Activated CD4-positive, alpha-beta T cell treated with anti-CD3 and anti-CD28 coated beads, Interleukin-2, amount 50 U/mL, for 24 hours (primary cell): ENCODE results near the gene ZXDC.

ENCODE experiments used
- DNase-seq, 2 donors: peaks; one replicate each; pipeline ENCODE4 v3.0.0-alpha.2; 2020; ENCODE audit warnings: low read depth in 1 of 2, low spot score in 1 of 2

Gene ZXDC, protein sequence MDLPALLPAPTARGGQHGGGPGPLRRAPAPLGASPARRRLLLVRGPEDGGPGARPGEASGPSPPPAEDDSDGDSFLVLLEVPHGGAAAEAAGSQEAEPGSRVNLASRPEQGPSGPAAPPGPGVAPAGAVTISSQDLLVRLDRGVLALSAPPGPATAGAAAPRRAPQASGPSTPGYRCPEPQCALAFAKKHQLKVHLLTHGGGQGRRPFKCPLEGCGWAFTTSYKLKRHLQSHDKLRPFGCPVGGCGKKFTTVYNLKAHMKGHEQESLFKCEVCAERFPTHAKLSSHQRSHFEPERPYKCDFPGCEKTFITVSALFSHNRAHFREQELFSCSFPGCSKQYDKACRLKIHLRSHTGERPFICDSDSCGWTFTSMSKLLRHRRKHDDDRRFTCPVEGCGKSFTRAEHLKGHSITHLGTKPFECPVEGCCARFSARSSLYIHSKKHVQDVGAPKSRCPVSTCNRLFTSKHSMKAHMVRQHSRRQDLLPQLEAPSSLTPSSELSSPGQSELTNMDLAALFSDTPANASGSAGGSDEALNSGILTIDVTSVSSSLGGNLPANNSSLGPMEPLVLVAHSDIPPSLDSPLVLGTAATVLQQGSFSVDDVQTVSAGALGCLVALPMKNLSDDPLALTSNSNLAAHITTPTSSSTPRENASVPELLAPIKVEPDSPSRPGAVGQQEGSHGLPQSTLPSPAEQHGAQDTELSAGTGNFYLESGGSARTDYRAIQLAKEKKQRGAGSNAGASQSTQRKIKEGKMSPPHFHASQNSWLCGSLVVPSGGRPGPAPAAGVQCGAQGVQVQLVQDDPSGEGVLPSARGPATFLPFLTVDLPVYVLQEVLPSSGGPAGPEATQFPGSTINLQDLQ

DNA sequence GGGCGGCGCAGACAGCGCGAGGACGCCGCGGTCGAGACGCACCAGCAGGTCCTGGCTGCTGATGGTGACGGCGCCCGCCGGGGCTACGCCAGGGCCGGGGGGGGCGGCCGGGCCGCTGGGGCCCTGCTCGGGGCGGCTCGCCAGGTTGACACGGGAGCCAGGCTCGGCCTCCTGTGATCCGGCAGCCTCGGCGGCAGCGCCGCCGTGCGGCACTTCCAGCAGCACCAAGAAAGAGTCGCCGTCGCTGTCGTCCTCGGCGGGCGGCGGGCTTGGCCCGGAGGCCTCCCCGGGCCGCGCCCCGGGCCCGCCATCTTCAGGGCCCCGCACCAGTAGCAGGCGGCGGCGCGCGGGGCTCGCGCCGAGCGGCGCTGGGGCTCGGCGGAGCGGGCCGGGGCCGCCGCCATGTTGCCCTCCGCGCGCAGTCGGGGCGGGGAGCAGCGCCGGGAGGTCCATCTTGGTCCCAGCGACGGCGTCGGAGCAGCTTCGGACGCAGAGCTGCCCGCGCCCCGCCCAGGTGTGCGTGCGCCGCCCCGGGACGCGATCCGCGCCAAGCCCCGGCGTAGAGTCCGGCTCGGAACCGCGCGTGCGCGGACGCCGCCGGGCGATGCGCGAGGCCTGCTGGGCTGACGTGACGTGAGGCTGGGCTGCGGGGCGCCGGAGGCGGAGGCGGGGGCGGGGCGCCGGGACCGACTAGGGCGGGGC lies at the start of gene ZXDC:
TSS of gene ZXDC (minus strand) at position 479 of the 702 bp plus-strand sequence. CDS start at position 453, 26 bp downstream.
- peak; percentile 78 to 87 for DNase-seq

DNA sequence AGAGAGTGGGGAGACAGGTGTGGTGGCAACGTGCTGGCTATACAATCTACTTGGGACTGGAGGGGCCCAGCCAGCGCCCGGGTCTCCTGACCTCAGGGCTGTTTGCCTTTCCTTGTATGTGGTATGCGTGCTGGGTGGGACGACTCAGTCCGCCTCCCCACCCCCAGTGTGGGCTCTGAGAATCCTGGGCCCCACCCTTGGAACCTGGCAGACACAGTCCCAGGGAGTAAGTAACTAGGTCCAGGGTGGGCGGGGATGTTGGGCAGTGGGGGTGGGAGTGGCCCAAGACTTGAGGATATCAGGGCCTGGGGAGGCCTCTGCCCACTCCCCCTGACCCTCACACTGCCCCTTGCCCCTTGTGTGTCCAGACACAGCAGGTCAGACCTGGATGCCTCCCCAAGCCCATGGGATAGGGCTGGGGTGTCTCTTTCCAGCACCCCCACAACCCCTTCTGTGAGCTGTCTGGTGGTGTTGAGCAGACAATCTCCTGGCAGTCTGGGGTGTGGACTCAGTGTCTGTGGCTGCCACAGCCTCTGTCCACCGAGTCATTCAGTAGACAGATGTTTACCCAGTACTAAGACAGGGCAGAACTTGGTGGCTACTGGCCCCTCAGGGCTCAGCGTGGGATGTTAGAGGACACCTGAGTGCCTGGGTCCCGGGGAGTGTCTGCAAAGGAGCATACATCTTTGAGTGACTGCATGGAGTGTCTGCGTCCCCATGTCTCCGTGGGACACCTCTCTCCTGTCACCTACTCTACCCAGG lies 49.6 kb upstream of the ZXDC start:
- DNase-seq: no peak

DNA sequence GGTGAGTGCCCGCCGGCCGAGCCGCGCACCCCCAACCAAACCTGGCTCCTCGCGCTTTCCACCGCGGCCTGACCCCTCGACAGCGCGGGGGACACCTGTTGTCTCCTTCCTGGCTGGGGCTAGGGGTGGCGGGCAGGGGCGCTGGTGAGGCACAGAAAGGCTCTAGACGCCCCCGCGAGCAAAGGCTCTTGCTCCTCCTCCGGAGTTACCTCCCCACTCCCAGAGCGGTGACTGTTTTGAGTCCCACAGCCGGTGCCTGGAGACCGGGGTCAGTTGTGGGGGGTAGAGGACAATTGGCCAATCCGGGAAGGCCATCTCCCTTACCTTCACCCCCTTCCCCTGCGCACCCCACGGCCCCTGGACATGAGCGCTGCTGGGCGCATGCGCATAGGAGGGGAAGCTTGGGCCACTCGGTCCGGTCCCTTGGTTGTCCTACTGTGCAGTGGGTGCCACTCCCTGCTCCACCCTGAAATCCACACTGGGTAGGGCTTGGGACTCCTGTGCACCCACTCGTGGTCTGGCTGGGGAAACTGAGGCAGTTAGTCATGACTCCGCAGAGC lies 48.8 kb upstream of the ZXDC start:
- no peak for DNase-seq

DNA sequence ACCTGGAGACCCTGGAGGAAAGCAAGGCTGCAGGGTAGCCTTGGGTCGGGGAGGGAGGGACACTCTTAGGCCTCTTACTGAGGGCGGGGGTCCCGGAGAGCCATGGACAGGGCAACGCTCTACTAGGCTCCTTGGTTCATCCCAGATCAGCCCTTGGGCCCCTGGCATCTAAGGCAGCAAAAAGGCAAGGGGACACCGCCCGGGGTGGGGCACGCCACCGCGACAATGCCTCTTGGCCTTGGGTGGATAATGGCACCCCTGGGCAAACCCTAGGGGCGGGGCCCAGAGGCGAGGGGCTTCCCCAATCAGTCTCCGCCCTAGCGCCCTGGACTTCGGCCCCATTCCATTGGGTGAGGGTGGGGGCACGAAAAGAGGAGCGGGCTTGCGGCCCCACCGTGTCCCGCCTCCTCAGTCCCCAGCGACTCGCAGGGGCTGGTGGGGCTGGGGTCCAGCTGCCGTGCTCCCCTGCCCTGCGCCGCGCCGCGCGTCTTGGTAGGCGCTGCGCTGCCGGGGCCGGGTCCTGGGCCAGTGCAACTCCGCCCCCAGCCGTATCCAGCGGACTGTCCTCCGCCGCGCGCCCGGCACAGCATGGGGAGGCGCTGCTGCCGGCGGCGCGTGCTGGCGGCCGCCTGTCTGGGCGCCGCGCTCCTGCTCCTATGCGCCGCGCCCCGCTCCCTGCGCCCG lies 48.2 kb upstream of the ZXDC start, which contains the start of gene CHST13:
TSS of gene CHST13 (plus strand) at position 411 of the 684 bp plus-strand sequence. CDS start at position 589, 178 bp downstream.
- DNase-seq: no peak

DNA sequence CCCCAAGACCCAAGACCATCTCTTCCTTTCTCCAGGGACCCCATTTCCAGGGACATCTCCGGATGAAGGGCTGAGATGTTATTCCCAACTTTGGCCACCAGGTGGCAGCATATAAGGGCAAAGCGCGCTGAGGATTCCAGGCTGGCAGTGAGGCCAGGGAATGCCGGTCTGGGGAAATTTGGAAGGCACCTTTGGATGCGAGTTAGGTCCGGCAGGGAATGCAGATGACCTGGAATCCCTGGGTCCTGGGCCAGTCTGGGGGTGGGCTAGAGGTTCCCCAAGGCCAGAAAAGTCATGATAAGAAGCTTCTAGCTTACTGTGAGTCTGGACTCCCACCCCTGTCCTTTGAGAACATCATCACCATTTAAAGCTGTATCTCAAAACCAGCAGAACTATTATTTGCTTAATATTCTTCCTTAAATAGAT lies 46.7 kb upstream of the ZXDC start:
- DNase-seq: peak; percentile 13 to 39

DNA sequence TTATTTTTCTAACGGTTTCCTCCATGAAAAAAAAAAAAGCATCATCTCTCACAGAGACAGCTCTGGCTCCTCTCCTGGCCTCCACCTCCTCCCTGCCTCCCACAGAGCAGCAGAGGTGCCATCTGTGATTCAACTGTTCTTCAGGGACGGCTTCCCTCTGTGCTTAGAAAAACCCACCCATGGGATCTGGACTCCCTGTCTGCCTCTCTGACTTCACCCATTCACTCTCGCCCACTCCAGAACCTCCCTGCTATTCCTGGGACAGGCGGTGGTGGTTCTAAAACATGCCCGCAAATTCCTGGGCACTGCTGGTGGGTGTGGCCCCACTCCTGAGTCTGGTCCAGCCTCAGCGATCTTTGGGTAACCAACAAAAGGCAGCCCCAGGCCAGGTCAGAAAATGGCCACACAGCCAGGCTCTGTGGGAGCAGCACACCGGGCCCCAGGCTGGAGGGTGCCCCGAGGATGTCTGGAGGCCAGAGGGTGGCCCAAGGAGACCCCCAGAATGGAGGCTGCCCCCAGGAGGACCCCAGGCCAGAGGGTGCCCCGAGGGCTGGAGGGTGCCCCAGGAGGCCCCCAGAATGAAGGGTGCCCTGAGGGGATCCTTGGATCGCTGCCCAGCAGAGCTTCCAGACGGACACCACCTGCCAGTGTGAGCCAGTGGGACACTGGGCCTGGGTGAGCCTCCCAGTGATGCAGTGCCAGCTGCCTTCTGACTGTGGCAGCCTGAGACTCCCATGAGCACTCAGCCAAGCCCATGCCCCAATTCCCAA lies 45.6 kb upstream of the ZXDC start:
- no peak for DNase-seq

DNA sequence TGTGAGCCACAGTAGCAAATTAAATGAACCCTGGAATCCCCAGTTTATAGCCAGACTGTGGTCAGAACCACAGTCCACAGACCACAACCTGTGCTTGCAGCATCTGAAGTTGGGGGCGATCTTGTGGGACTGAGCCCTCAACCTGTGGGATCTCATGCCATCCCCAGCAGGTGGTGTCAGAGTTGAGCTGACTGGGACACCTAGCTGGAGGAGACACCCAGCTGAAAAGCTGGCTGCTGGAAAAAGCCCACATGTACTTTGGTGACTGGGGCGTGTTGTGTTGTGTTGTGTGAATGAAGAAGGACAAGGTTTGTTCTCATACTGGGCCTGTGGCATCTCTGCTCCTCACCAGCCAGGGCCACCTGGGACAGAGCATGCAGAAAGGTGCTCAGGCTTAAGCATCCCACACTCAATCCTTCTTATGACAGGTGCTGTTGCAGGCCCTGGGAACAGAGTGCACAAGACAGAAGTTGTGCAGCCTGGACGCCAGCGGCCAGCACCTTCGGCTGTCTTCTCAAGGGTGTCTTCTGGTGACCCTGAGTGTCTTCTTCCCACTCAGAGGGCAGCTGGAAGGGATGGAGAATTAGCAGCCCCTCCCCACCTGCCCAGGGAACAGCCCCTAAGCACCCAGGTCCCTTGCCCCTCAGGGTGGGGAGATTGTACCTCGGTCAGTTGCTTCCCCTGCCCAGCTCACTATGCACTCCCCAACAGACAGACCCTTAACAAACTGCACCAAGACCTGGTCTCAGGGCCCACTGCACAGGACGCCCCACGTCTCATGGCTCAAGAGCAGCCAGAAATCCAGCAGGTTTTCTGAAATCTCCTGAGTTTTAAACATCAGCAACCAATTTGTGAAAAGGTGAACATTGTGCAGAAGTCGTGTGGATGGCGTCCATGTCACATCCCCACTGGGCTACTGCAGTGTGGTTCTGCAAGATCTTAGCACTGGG lies 44.1 kb upstream of the ZXDC start:
- no peak for DNase-seq

DNA sequence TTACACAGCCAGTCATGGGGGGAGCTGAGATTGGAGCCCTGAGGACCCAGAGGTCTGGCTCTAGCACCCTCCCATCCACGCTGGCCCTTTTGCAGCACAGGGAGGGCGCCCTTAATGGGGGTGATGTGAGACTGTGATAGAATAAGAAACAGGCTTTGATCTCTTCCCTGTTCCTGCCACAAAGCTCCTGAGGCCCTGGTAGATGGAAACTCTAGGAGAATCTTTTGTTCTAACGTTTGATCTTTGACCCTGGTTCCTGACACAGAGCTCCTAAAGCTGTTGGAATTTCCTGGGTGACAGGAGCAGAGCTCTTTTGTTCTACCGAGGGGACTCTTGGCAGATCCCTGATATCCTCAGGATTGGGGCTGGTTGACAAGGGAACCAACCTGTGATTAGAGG lies 43.1 kb upstream of the ZXDC start:
- no peak for DNase-seq

DNA sequence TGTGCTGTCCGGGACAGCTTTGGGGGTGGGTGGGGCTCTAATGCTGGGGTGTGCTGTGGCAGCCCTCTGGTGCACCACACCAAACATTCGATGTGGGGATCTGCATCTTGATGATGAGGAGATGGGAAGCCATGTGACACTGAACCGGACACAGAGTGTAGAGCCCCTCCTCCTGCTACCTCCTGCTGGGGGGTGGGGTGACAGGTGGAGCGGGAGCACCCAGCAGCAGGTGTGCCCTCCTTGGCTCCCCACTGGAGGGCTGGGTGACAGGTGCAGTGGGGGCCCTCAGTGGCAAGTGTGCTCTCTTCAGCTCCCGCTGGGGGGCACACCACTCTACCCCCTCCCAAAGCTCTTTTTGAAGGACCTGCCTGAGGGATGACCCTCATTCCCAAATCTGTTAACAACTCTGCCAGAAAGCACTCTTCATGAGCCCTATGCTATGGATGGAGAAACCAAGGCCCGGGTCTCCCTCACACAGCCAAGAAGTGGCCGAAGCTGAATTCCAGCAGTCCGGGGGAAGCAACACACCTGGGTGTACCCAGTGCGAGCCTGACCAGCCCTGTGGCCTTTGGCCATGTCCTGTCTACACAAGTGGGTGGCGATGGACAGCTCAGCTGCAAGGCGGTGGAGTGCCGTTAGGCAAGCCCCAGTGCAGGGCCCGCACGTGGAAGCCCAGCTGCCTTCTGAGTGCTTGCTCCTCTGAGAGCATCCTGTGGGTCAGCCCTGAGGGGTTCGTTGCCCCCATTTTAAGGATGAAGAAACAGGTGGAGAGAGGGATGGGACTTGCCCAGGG lies 42.5 kb upstream of the ZXDC start:
- DNase-seq: no peak

DNA sequence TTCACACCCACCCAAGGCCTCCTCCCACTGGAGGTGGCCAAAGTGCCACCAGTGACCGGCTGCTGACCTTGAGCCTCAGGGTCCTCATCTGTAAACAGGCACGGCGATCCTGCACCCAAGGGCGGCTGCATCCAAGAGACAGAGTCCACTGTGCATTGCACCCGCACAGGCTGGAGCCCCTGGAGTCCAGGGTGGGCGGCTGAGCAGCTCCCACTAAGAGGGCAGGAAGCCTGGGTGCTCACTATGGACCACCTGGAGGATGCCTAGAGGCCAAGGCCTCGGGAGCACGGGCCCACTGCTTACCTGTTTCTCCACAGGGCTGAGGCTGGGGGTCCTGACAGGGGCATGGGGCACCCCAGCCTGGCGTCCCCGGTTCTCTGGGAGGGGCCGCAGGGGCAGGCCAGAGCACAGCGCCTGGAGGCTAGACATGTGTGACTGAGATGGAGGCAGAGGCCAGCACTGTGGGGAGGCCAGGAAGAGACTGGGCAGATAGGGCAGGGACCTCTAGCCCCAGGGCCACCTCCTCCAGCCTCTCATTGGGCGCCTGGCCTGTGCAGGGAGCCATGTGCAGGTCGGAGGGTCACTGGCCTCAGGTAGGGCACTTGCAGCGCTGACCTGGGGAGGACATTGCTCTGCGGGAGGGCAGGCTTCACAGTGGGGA lies 41.7 kb upstream of the ZXDC start, which contains the start of gene UROC1:
TSS of gene UROC1 (minus strand) at position 483 of the 661 bp plus-strand sequence. CDS start at position 429, 54 bp downstream.
- DNase-seq: no peak

DNA sequence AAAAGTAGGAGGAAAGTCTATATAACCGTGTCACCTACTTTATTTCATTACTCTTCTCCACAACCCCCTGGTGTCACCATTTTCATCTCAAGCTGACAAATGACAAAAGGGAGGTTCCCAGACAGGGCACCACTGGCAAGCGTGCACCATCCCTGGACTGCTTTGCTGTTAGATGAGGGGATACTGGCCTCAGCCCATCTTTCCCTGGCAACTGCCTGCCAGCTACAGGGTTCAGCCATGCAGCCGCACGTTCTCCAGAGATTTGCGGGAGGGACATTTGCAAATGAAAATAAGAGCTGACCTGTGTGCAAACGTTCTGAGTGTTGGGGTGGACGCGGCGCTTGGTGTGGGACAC lies 41.2 kb upstream of the ZXDC start:
- no peak for DNase-seq

DNA sequence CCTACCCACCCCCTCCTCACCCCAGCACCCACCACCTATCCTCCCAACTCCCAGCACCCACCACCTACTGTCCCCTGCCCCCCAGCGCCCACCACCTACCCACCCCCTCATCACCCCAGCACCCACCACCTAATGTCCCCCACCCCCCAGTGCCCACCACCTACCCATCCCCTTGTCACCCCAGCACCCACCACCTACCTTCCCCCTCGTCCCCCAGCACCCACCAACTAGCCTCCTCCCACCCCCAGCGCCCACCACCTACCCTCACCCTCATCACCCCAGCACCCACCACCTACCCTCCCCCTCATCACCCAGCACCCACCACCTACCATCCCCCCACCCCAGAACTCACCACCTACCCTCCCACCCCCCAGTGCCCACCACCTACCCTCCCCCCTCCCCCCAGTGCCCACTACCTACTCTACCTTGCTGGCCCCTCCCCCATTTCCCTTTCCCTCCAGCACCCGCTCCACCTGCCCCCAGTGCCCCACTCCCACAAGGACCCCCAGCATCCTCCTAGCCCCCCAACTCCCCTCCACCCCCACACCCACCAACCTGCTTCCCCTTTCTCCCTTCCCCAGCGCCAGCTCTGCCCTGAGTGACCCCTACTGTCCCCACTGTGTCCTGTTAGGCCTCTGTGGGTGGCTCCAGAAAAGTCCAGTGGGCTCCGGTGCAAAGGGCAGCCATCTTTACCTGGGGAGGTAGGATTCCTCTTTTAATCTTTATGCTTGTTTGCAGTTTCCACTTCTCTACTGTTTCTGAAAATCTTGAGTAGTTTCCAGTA lies 40.7 kb upstream of the ZXDC start:
- DNase-seq: no peak

DNA sequence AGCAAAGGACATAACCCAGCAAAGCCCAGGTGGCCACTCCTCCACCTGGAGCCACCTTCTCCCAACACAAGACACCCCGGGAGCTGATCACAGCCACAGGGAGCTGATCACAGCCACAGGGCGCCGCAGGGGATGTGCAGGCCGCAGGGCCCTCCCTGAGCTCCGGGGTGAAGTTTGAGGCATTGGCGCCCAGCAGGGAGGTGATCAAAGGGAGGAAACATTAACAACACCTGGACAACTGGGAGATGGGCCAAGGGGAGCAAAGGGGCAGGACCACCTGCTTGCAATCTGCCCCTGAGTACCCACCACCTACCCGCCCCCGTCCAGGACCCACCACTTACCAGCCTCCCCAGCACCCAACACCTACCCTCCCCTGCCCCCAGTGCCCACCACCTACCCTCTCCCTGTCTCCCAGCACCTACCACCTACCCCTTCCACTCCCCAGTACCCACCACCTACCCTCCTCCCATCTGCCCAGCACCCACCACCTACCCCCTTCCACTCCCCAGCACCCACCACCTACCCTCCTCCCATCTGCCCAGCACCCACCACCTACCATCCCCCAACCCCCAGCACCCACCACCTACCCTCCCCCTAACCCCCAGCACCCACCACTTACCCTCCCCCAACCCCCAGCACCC lies 39.5 kb upstream of the ZXDC start:
- DNase-seq: no peak

DNA sequence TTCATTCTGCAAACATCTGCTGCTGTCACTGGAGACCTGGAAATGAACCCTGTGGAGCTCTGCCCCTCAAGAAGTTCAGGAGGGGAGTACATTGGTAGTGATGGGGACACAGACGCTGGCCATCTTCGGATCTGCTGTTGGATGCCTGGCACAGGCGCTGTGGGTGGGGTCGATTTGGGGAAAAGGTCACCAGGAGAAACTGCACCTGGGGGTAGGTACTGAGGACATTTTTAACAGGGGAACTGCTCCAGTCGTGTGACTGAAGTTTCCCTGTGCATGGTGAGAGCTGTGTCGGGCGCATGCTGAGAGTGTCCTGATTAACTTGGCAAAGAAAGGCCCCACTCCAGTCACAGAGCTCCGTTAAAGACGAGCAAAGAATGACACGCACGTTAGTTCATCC lies 38.5 kb upstream of the ZXDC start:
- no peak for DNase-seq

DNA sequence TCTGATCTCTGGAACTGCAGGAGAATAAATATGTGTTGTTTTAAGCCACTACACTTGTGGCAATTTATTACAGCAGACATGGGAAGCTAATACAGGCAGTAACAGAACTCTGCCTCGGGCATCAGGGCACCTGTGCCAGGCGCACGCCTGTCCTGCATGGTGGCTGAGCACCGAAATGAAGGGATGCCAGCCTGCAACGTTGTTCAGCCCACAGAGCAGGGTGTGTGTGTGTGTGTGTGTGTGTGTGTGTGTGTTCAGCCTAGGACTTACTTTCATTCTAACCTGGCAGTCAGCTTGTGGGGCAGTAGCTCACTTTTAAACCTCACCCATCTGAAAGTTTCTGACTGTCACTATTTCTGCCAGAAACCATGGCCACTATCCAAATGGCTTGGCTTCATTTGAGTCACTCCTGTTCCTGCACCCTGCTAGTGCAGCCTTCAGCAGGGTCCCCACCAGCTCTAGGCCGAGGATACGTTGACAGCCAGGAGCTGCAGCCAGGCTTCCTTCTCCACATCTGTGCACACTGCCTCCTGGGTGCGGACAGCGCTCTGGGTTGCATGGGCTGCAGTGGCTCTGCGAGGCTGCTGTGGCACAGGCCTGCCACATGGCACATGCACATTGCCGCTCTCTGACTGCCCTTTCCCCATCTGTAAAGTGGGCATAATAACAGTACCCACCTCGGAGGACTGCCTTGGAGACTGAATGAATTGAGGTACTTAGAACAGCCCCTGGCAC lies 37.4 kb upstream of the ZXDC start:
- DNase-seq: no peak
